ENCODE data around the gene DNAJA3. TPM values are rescaled to one million over a fixed set of nuclear protein-coding genes. Genes with fewer than 3 reads are reported as not detected.
A peak's percentile ranks its signal among the peaks of the same experiment; 100 is the strongest.

DNAJA3 gene
- total RNA-seq, 5 donors from 2014 or later (not counting 1 experiment from before 2014, with no cell fraction given): 37.7 to 73.8 (median 65.7) TPM

GRCh38 chr16:4378999-4379690 is 46.5 kb upstream of the DNAJA3 start:
- peaks cover 0 to 38% of the 10 kb centered on the region in 2 experiments for H3K4me1 ChIP-seq (ENCODE audit: control insufficient read depth in 1 of 2, extremely low read depth in 1 of 2, insufficient read depth in 2 of 2, low read length in 2 of 2)
- H3K9me3 ChIP-seq: no peaks in the 10 kb centered on the region
- no peak for ATAC-seq (replicated peaks in 1 of 4)
- H3K4me3 ChIP-seq (ENCODE audit: control insufficient read depth in 1 of 2, extremely low read depth in 1 of 2, low read length in 1 of 2): no peak overlapping the region
- Mint-ChIP-seq H3K4me3 (no peak overlapping the region), H3K4me1 (peaks cover 8 to 15% (median 11%) of the 10 kb centered on the region in 3 donors), H3K9me3 (no peaks in the 10 kb centered on the region), H3K27ac (no peak overlapping the region), H3K36me3 (peaks cover 8% of the 10 kb centered on the region), H3K27me3 (no peaks in the 10 kb centered on the region)
- ChIA-PET CTCF (interaction anchor here in 1 of 2 donors (1.1 kb wide), 1 partner anchor 10 kb away, joined by 3 read pairs; no protein-coding TSS in a partner anchor), POLR2A (no interaction called here)
- no peaks in the 10 kb centered on the region for H3K27me3 ChIP-seq (replicated peaks in 1 of 2; ENCODE audit: control insufficient read depth in 2 of 2, extremely low read depth in 1 of 2, insufficient read depth in 2 of 2, low read length in 1 of 2)
- H3K27ac ChIP-seq (ENCODE audit: low read length): no peak overlapping the region
- peaks cover 31 to 50% of the 10 kb centered on the region in 2 donors for H3K36me3 ChIP-seq (ENCODE audit: control insufficient read depth in 2 of 2, extremely low read depth in 1 of 2, insufficient read depth in 1 of 2, low read length in 1 of 2)
- WGBS (ENCODE audit: insufficient coverage): 92% methylated on average over 20 of the region's 21 CpGs
- DNase-seq: no peak

GRCh38 chr16:4380119-4381063 is 45.3 kb upstream of the DNAJA3 start:
- peaks cover 10% of the 10 kb centered on the region for H3K36me3 Mint-ChIP-seq
- no peaks in the 10 kb centered on the region for H3K27me3 Mint-ChIP-seq
- no peak overlapping the region for H3K4me3 ChIP-seq (ENCODE audit: control insufficient read depth in 1 of 2, extremely low read depth in 1 of 2, low read length in 1 of 2)
- DNase-seq (no peak), ATAC-seq (replicated peaks in 1 of 4) (no peak)
- H3K4me1 Mint-ChIP-seq: peaks cover 5 to 9% (median 5%) of the 10 kb centered on the region in 3 donors
- H3K27me3 ChIP-seq (replicated peaks in 1 of 2; ENCODE audit: control insufficient read depth in 2 of 2, extremely low read depth in 1 of 2, insufficient read depth in 2 of 2, low read length in 1 of 2): no peaks in the 10 kb centered on the region
- no peak overlapping the region for H3K27ac Mint-ChIP-seq
- H3K9me3 Mint-ChIP-seq: no peaks in the 10 kb centered on the region
- H3K9me3 ChIP-seq: no peaks in the 10 kb centered on the region
- 96% methylated on average over 15 of the region's 26 CpGs for WGBS (ENCODE audit: insufficient coverage)
- no peak overlapping the region for H3K27ac ChIP-seq (ENCODE audit: low read length)
- H3K4me3 Mint-ChIP-seq: peak overlapping the region in 1 of 3 donors; percentile 30
- peaks cover 32 to 60% of the 10 kb centered on the region in 2 donors for H3K36me3 ChIP-seq (ENCODE audit: control insufficient read depth in 2 of 2, extremely low read depth in 1 of 2, insufficient read depth in 1 of 2, low read length in 1 of 2)
- CTCF ChIA-PET: interaction anchor here in 1 of 2 donors (0.7 kb wide), 1 partner anchor 11 kb away, joined by 3 read pairs; no protein-coding TSS in a partner anchor
- H3K4me1 ChIP-seq (ENCODE audit: control insufficient read depth in 1 of 2, extremely low read depth in 1 of 2, insufficient read depth in 2 of 2, low read length in 2 of 2): peaks cover 0 to 33% of the 10 kb centered on the region in 2 experiments
- POLR2A ChIA-PET: no interaction called here

GRCh38 chr16:4381072-4381934 is 44.4 kb upstream of the DNAJA3 start:
- Histone ChIP-seq H3K27ac (ENCODE audit: low read length) (no peak overlapping the region), H3K4me1 (ENCODE audit: control insufficient read depth in 1 of 2, extremely low read depth in 1 of 2, insufficient read depth in 2 of 2, low read length in 2 of 2) (peaks cover 0 to 32% of the 10 kb centered on the region in 2 experiments), H3K4me3 (ENCODE audit: control insufficient read depth in 1 of 2, extremely low read depth in 1 of 2, low read length in 1 of 2) (no peak overlapping the region), H3K9me3 (no peaks in the 10 kb centered on the region), H3K27me3 (replicated peaks in 1 of 2; ENCODE audit: control insufficient read depth in 2 of 2, extremely low read depth in 1 of 2, insufficient read depth in 2 of 2, low read length in 1 of 2) (no peaks in the 10 kb centered on the region), H3K36me3 (ENCODE audit: control insufficient read depth in 2 of 2, extremely low read depth in 1 of 2, insufficient read depth in 1 of 2, low read length in 1 of 2) (peaks cover 32 to 63% of the 10 kb centered on the region in 2 donors)
- Mint-ChIP-seq H3K4me1 (peaks cover 0 to 6% (median 3%) of the 10 kb centered on the region in 3 donors), H3K9me3 (no peaks in the 10 kb centered on the region), H3K4me3 (peak overlapping the region in 1 of 3 donors; percentile 32), H3K36me3 (peaks cover 13% of the 10 kb centered on the region), H3K27ac (no peak overlapping the region), H3K27me3 (no peaks in the 10 kb centered on the region)
- DNase-seq: no peak
- 96% methylated on average over 57 of the region's 59 CpGs for WGBS (ENCODE audit: insufficient coverage)
- CTCF ChIA-PET: no interaction called here
- no peak for ATAC-seq (replicated peaks in 1 of 4)
- POLR2A ChIA-PET: no interaction called here

- DNase-seq (no peak), ATAC-seq (replicated peaks in 1 of 4) (peak in 1 of 4 experiments; percentile 4)
- Histone ChIP-seq H3K9me3 (no peaks in the 10 kb centered on the region), H3K36me3 (ENCODE audit: control insufficient read depth in 2 of 2, extremely low read depth in 1 of 2, insufficient read depth in 1 of 2, low read length in 1 of 2) (peaks cover 32 to 70% of the 10 kb centered on the region in 2 donors), H3K27ac (ENCODE audit: low read length) (no peak overlapping the region), H3K4me3 (ENCODE audit: control insufficient read depth in 1 of 2, extremely low read depth in 1 of 2, low read length in 1 of 2) (no peak overlapping the region), H3K27me3 (replicated peaks in 1 of 2; ENCODE audit: control insufficient read depth in 2 of 2, extremely low read depth in 1 of 2, insufficient read depth in 2 of 2, low read length in 1 of 2) (no peaks in the 10 kb centered on the region), H3K4me1 (ENCODE audit: control insufficient read depth in 1 of 2, extremely low read depth in 1 of 2, insufficient read depth in 2 of 2, low read length in 2 of 2) (peaks cover 0 to 28% of the 10 kb centered on the region in 2 experiments)
- peaks cover 0 to 4% (median 3%) of the 10 kb centered on the region in 3 donors for H3K4me1 Mint-ChIP-seq
- H3K9me3 Mint-ChIP-seq: no peaks in the 10 kb centered on the region
- no peaks in the 10 kb centered on the region for H3K27me3 Mint-ChIP-seq
- peak overlapping the region in 1 of 3 donors; percentile 32 for H3K4me3 Mint-ChIP-seq
- no peak overlapping the region for H3K27ac Mint-ChIP-seq
- WGBS (ENCODE audit: insufficient coverage): 95% methylated on average over 44 of the region's 55 CpGs
- POLR2A ChIA-PET: no interaction called here
- CTCF ChIA-PET: no interaction called here
- peaks cover 13% of the 10 kb centered on the region for H3K36me3 Mint-ChIP-seq
Measured at GRCh38 chr16:4381935-4382794, 43.5 kb upstream of the DNAJA3 start.

DNA sequence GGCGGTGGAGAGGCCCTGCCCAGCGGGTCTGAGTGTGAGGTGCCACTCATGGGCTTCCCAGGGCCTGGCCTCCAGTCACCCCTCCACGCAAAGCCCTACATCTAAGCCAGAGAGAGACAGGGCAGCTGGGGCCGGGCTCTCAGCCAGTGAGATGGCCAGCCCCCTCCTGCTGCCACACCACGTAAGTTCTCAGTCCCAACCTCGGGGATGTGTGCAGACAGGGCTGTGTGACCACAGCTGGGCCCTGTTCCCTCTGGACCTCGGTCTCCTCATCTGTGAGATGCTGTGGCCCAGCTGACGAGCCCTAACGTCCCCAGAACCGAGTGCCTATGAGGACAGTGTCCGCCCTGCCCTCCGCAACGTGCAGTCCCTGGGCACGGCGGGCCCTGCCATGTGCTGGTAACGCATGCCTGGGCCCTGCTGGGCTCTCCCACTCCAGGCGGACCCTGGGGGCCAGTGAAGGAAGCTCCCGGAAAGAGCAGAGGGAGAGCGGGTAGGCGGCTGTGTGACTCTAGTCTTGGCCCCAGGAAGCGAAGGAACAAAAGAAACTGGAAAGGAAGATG is 42.8 kb upstream of the DNAJA3 start:
- CTCF ChIA-PET: no interaction called here
- peaks cover 10% of the 10 kb centered on the region for H3K36me3 Mint-ChIP-seq
- H3K36me3 ChIP-seq (ENCODE audit: control insufficient read depth in 2 of 2, extremely low read depth in 1 of 2, insufficient read depth in 1 of 2, low read length in 1 of 2): peaks cover 33 to 73% of the 10 kb centered on the region in 2 donors

More for the DNA sequence above, 42.8 kb upstream of the DNAJA3 start:
- DNase-seq: no peak
- Histone ChIP-seq H3K27me3 (replicated peaks in 1 of 2; ENCODE audit: control insufficient read depth in 2 of 2, extremely low read depth in 1 of 2, insufficient read depth in 2 of 2, low read length in 1 of 2) (no peaks in the 10 kb centered on the region), H3K4me3 (ENCODE audit: control insufficient read depth in 1 of 2, extremely low read depth in 1 of 2, low read length in 1 of 2) (no peak overlapping the region), H3K4me1 (ENCODE audit: control insufficient read depth in 1 of 2, extremely low read depth in 1 of 2, insufficient read depth in 2 of 2, low read length in 2 of 2) (peaks cover 0 to 24% of the 10 kb centered on the region in 2 experiments), H3K27ac (ENCODE audit: low read length) (no peak overlapping the region), H3K9me3 (no peaks in the 10 kb centered on the region)
- no peaks in the 10 kb centered on the region for H3K9me3 Mint-ChIP-seq
- 92% methylated on average over 16 of the region's 21 CpGs for WGBS (ENCODE audit: insufficient coverage)
- H3K4me3 Mint-ChIP-seq: peak overlapping the region in 1 of 3 donors; percentile 36
- ATAC-seq (replicated peaks in 1 of 4): peak in 1 of 4 experiments; percentile 2
- H3K4me1 Mint-ChIP-seq: peaks cover 0 to 2% (median 1%) of the 10 kb centered on the region in 3 donors
- POLR2A ChIA-PET: no interaction called here
- peak overlapping the region in 1 of 2 donors; percentile 68 for H3K27ac Mint-ChIP-seq
- H3K27me3 Mint-ChIP-seq: no peaks in the 10 kb centered on the region

Data from T-cell (primary cell).